ENCODE measurements around the gene HDAC4.

- TF ChIP-seq POLR2AphosphoS5 (IDR thresholded peaks at IDR 0.05) = no peak
- TF ChIP-seq EP300 (IDR thresholded peaks at IDR 0.05) = no peak
- TF ChIP-seq CTCF (IDR thresholded peaks at IDR 0.05) = no peak
- no peak for TF ChIP-seq POLR2A (IDR thresholded peaks at IDR 0.05)
Measured at GRCh38 chr2:239360421-239361310, 40.2 kb downstream of the HDAC4 start.
